Epithelial cell of proximal tubule (primary cell): ENCODE results near the gene PTPRT. TPM values are rescaled to one million over a fixed set of nuclear protein-coding genes. Genes with fewer than 3 reads are reported as not detected.

Experiments used
- DNase-seq: peaks from one replicate; pipeline ENCODE4 v3.0.0-alpha.2; 2011; ENCODE audit warnings: low read depth
- H3K4me3 ChIP-seq: 2 replicates; pipeline ENCODE4 v1.5.1; 2011; ENCODE audit warnings: low read depth, mild to moderate bottlenecking, low read length
- CTCF ChIP-seq: conservative IDR thresholded peaks from 2 replicates; pipeline ENCODE4 v1.5.1; 2012; ENCODE audit warnings: low read depth, mild to moderate bottlenecking, low read length
- total RNA-seq: library from RNA; depleted of rRNA; stranded (reverse); fragments of >200 nt; gene quantifications from 2 replicates; pipeline ENCODE4 v1.2.3, GENCODE V29; 2015

PTPRT gene
- total RNA-seq, 1 donor from 2014 or later, result not detected

DNA sequence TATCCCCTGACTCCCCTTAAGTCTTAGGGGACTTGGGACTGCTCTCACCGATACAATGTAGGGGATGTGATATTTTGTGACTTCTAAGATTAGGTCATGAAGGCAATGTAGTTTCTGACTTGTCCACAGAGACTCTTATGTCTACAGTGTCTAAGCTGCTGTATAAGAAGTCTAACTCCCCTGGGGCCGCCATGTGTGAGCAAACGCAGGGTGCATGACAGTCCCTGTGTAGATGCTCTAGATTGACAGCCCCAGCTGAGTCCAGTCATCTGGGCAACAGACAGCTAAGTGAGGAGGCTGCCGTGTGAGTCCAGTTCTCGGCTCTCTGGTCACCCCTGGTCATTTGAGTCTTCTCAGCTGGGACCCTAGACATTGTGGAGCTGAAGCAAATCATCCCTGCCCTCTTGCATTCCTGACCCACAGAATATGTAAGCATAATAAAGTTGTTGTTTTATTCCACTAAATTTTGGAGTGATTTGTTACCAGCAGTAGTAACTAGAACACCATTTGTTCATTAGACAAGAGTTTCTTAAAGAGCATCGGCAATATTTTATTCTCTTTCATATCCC is 828.2 kb downstream of the PTPRT start:
- no peak for DNase-seq
- TF ChIP-seq CTCF, result no peak
- no peak overlapping the region for H3K4me3 ChIP-seq

DNA sequence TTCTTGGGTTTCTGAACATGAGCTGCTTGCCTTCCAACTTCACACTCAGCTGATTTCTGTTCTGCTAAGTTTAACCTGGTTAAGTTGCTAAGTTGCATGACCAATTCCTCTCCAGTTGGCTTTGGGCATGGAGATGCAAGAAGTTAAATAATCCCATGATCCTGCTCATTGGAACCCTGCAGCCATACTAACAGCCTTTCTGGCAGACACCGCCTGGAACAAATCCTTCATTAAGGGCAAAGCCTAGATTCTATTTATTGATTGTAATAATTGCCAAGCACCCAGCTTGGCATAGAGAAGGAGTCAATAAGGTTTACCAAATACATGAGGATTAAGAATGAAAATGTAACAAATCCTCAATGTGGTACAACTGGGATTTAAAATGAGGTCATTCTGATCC is 829.1 kb downstream of the PTPRT start:
- DNase-seq, result no peak
- no peak overlapping the region for H3K4me3 ChIP-seq
- TF ChIP-seq CTCF, result no peak

DNA sequence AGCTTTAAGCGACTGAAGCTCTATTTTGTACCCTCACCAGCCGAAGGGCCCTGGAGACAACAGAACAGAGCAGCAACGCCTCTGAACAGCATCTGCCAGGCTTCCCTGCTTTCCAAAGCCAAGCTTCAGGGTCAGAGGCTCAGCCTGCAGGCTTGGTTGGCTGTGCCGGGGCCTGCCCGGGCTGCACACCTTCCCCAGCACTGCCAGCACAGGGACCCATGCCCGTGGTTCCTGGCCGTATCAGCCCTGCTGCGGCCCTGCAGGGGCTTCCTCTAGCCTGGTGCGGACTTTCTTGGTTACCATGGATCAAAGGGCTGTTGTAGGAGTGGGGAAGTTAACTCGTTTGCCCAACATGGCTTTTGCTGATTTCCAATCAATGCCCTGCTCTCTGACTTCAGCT is 830.1 kb downstream of the PTPRT start:
- H3K4me3 ChIP-seq, result no peak overlapping the region
- DNase-seq, result no peak

DNA sequence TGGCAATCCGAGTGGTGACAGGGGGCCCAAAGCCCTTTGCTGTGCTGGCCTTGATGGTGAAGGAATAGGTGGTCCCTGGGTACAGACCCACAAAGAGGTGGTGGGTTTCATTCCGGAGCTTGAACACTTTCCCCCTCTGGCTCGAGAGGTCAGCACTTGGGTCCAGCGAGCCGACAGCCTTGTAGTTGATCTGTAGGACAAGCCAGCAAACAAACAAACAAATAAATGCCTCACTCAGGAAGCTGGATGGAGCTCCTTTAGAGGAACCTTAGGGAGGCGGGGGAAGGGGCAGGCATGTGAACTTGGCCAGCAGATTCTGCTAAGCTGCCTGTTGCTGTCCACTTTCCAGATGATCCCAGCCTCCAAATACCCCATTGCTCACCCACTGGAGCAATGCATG is 837.6 kb downstream of the PTPRT start:
- no peak for TF ChIP-seq CTCF
- H3K4me3 ChIP-seq, result no peak overlapping the region
- no peak for DNase-seq

More for the DNA sequence above, 830.1 kb downstream of the PTPRT start:
- TF ChIP-seq CTCF, result no peak

DNA sequence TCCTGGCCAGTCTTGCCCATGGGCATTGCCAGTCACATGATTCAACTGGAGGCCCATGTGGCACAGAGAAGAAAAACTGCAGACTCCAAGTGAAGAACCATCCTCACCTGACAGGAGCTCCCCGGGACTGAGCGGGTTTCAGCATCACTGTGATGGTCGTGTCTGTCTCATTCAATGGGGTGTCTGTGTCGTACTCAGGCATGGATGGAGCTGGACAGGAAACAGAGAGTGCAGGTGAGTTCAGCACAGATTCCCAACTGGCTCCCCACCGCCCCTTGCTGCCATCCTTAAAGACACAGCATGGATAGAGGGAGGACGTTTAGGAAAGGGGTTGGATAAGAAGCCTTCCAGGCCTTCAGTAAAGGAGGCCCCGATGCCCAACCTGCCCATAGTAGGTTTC is 839.2 kb downstream of the PTPRT start:
- no peak for TF ChIP-seq CTCF
- H3K4me3 ChIP-seq, result no peak overlapping the region
- no peak for DNase-seq

GRCh38 chr20:42346189-42347170 is 843.2 kb downstream of the PTPRT start:
- TF ChIP-seq CTCF, result no peak
- H3K4me3 ChIP-seq, result no peak overlapping the region
- DNase-seq, result no peak

GRCh38 chr20:42341654-42342053 is 848.1 kb downstream of the PTPRT start:
- no peak overlapping the region for H3K4me3 ChIP-seq
- TF ChIP-seq CTCF, result no peak
- DNase-seq, result no peak
